ENCODE data around the gene ACAP3. TPM values are rescaled to one million over a fixed set of nuclear protein-coding genes. Genes with fewer than 3 reads are reported as not detected.

The ACAP3 gene, protein sequence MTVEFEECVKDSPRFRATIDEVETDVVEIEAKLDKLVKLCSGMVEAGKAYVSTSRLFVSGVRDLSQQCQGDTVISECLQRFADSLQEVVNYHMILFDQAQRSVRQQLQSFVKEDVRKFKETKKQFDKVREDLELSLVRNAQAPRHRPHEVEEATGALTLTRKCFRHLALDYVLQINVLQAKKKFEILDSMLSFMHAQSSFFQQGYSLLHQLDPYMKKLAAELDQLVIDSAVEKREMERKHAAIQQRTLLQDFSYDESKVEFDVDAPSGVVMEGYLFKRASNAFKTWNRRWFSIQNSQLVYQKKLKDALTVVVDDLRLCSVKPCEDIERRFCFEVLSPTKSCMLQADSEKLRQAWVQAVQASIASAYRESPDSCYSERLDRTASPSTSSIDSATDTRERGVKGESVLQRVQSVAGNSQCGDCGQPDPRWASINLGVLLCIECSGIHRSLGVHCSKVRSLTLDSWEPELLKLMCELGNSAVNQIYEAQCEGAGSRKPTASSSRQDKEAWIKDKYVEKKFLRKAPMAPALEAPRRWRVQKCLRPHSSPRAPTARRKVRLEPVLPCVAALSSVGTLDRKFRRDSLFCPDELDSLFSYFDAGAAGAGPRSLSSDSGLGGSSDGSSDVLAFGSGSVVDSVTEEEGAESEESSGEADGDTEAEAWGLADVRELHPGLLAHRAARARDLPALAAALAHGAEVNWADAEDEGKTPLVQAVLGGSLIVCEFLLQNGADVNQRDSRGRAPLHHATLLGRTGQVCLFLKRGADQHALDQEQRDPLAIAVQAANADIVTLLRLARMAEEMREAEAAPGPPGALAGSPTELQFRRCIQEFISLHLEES
- 526 TPM for polyA plus RNA-seq (2012; ENCODE audit: insufficient read depth, insufficient read length, low read depth)

DNA sequence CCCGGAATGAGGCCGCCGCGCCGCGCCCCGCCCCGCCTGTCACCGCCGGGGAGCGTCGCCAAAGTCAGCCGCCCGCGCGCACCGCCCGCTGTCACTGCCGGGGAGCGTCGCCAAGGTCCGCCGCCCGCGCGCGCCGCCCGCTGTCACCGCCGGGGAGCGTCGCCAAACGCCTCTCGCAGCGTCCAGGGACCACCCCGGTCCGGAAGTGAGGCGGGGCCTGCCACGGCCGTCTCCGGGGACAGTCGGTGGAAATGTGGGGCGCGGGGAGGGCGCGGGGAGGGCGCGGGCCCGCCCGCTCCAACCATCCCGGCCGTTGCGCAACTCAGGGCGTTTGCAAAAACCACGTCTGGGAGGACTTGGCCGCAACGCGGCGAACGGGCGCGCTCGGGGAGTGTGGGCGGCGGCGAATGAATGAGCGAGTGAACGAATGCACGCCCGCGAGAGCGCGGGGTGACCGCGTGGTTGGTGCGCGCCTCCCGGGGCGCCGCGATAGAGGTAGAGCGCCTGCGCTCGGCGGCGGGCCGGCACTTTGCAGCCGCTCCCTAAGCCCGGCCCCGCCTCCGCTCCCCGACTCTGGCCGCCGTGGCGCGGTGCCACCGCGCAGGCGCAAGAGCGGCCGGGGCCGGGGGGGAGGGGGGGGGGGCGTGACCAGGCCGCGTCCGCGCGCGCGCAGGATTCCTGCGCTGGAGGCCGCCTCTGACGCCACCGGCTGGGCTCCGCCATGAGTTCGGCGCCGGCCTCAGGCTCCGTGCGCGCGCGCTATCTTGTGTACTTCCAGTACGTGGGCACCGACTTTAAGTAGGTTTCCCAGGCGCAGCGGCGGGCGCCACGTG lies at the start of gene ACAP3, which contains the start of gene PUSL1:
Gene ACAP3 (minus strand): TSS at position 8 of the 833 bp plus-strand sequence. CDS start 115 bp downstream, outside the sequence.
Gene PUSL1 (plus strand): TSS at position 675 of the 833 bp plus-strand sequence. CDS start 47 bp downstream, at position 722.
- DNase-seq, result peak; percentile 93
- Histone ChIP-seq H3K4me3 (ENCODE audit: low read depth, low read length) (peak within 1 kb of the TSS; percentile 90), H3K36me3 (peaks cover 38% of the 10 kb centered on the region), H3K27me3 (no peaks in the 10 kb centered on the region), H3K4me1 (peaks cover 9% of the 10 kb centered on the region), H3K9me3 (no peaks in the 10 kb centered on the region)
- TF ChIP-seq, protein P1, sequence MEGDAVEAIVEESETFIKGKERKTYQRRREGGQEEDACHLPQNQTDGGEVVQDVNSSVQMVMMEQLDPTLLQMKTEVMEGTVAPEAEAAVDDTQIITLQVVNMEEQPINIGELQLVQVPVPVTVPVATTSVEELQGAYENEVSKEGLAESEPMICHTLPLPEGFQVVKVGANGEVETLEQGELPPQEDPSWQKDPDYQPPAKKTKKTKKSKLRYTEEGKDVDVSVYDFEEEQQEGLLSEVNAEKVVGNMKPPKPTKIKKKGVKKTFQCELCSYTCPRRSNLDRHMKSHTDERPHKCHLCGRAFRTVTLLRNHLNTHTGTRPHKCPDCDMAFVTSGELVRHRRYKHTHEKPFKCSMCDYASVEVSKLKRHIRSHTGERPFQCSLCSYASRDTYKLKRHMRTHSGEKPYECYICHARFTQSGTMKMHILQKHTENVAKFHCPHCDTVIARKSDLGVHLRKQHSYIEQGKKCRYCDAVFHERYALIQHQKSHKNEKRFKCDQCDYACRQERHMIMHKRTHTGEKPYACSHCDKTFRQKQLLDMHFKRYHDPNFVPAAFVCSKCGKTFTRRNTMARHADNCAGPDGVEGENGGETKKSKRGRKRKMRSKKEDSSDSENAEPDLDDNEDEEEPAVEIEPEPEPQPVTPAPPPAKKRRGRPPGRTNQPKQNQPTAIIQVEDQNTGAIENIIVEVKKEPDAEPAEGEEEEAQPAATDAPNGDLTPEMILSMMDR (IDR thresholded peaks at IDR 0.05; ENCODE audit: low read depth, low read length), result no peak

DNA sequence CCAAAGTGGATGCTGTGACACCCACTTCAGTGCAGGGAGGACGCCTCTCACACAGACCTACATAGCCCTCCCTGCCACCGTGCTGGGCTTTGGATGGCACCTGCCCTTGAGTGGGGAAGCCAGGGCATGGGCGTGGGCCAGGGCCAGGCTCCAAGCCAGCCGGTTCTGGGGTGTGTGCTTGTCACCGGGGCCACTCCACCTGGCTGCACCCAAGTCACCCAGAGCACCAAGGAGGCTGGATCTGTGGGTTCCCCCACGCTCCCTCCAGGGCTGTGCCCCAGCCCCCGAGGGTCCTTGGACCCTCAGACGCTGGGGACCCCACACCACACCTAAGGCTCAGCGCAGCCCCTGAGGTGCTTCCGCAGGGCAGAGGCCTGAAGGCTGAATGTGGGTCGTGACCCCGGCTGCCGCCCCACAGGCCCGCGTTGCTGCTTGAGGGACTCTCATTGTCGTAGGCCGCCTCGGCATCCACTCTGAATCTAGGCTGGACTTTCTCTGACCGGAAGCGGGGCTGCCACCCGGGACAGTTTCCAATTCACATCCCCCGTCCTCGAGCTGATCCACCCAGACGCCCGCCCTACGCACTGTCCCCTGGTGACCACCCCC lies 49.2 kb upstream of the ACAP3 start:
- Histone ChIP-seq H3K4me3 (ENCODE audit: low read depth, low read length) (no peak overlapping the region), H3K36me3 (no peaks in the 10 kb centered on the region), H3K4me1 (peaks cover 29% of the 10 kb centered on the region), H3K27me3 (no peaks in the 10 kb centered on the region), H3K9me3 (no peaks in the 10 kb centered on the region)
- peak; percentile 15 for DNase-seq
- TF ChIP-seq, protein P1 (IDR thresholded peaks at IDR 0.05; ENCODE audit: low read depth, low read length), result no peak

DNA sequence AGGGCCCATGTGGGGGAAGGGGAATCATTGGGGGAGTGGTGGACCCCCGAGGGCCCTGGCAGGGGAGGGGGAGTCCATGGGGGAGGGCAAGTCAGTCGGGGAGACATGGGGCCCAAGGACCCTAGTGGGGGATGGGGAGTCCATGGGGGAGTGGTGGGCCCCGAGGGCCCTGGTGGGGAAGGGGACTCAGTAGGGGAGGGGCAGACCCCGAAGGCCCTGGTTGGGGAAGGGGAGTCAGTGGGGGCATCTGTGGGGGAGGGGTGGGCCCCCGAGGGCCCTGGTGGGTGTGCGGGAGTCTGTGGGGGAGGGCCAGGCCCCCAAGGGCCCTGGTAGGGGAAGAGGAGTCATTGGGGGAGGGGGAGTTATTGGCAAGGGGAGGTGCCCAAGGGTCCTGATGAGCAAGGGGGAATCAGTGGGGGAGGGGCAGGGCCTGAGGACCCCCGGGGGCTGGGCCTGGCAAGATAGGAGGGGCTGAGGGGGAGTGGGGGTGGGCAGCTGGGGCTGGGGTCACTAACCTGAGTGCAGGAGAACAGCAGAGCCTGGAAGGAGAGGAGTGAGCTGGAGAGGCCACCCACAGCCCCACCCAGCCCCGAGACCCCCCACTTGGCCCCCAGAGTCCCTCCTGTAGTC lies 48.6 kb upstream of the ACAP3 start:
- DNase-seq, result no peak
- Histone ChIP-seq H3K9me3 (no peaks in the 10 kb centered on the region), H3K36me3 (no peaks in the 10 kb centered on the region), H3K4me3 (ENCODE audit: low read depth, low read length) (no peak overlapping the region), H3K4me1 (peaks cover 34% of the 10 kb centered on the region), H3K27me3 (no peaks in the 10 kb centered on the region)
- TF ChIP-seq, protein P1 (IDR thresholded peaks at IDR 0.05; ENCODE audit: low read depth, low read length), result no peak

DNA sequence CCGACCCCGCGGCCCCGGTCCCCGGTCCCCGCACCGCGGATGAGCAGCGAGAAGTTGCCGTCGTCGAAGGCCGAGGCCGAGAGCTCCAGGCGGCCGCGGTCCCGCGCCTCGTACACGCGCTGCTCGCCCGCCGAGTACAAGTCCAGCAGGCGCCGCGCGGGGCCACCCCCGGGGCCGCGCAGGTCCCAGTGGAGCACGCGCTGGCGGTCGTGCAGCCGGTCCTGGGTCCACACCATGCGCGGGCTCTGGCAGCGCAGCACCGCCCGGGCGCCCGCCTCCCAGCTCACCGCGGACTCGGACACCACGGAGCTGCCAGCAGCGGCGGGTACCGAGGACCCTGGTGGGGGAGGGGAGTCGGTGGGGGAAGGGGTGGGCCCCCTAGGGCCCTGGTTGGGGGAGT lies 47.7 kb upstream of the ACAP3 start:
- Histone ChIP-seq H3K27me3 (no peaks in the 10 kb centered on the region), H3K4me1 (peaks cover 34% of the 10 kb centered on the region), H3K4me3 (ENCODE audit: low read depth, low read length) (no peak overlapping the region), H3K36me3 (no peaks in the 10 kb centered on the region), H3K9me3 (no peaks in the 10 kb centered on the region)
- TF ChIP-seq, protein P1 (IDR thresholded peaks at IDR 0.05; ENCODE audit: low read depth, low read length), result no peak
- DNase-seq, result peak; percentile 40
